CD4-positive, alpha-beta T cell treated with Interleukin-4 for 1 hour (primary cell): Measurements from ENCODE around the gene NKTR.

Source experiments
- DNase-seq, 2 donors: peaks; one replicate each; pipeline ENCODE4 v3.0.0-alpha.2; 2020 to 2022

The NKTR gene

GRCh38 chr3:42697289-42698051 lies 97.0 kb downstream of the NKTR start:
- DNase-seq = no peak
